SU-DHL-6 (cell line): ENCODE data around the gene KHDC3L.

Source experiments
- CTCF ChIP-seq: fragments of 200-600 bp; sonication (generic); IDR thresholded peaks from one replicate; pipeline ENCODE4 v1.5.1; 2017; ENCODE audit warnings: antibody characterized with exemption, mild to moderate bottlenecking, low read length, moderate library complexity; ENCODE audit not compliant: insufficient read depth, poor library complexity, severe bottlenecking
- EZH2phosphoT487 ChIP-seq: fragments of 200-600 bp; sonication (generic), shearing (Covaris generic); conservative IDR thresholded peaks from 2 replicates; pipeline ENCODE4 v1.6.1; 2018; ENCODE audit warnings: mild to moderate bottlenecking, antibody characterized with exemption, low read length, moderate library complexity, mixed read lengths

- TF ChIP-seq CTCF (no peak), EZH2phosphoT487 (no peak)
Measured at GRCh38 chr6:73353636-73354593, 8.5 kb upstream of the KHDC3L start, which contains the start of gene DPPA5.
